ENCODE results near the gene TMX4. TPM values are rescaled to one million over a fixed set of nuclear protein-coding genes. Genes with fewer than 3 reads are reported as not detected.
"Not testable (repeated sequence)": the region's sequence is repeated elsewhere in the genome, so short reads cannot be mapped to it uniquely, and the experiment has no call there.

Gene TMX4
- total RNA-seq, 4 donors from 2014 or later: 14.2 to 26.8 (median 17.6) TPM

DNA sequence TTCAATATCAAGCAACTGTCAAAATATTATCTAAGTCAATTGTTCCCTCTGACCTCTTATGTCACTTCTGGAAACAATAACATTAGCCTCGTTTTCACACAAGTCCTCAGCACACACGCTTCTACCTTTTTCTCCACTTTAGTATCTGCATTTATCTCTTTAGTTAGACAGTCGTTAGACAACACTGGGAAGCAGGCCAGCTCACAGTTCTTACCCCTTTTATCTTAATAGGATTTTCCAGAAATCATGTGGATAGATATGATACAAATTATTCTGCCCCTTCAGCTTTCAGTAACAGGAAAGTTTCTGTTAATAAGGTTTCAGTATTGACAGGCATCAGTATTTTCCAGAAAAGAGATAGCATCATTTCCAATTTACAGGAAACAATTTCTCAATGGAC is 53.4 kb downstream of the TMX4 start:
- intact Hi-C loops (cut with DNase I; ENCODE audit: low total_unique reads): no loop called here
- no peak for TF ChIP-seq POLR2A (IDR thresholded peaks at IDR 0.05)
- TF ChIP-seq, protein P1, sequence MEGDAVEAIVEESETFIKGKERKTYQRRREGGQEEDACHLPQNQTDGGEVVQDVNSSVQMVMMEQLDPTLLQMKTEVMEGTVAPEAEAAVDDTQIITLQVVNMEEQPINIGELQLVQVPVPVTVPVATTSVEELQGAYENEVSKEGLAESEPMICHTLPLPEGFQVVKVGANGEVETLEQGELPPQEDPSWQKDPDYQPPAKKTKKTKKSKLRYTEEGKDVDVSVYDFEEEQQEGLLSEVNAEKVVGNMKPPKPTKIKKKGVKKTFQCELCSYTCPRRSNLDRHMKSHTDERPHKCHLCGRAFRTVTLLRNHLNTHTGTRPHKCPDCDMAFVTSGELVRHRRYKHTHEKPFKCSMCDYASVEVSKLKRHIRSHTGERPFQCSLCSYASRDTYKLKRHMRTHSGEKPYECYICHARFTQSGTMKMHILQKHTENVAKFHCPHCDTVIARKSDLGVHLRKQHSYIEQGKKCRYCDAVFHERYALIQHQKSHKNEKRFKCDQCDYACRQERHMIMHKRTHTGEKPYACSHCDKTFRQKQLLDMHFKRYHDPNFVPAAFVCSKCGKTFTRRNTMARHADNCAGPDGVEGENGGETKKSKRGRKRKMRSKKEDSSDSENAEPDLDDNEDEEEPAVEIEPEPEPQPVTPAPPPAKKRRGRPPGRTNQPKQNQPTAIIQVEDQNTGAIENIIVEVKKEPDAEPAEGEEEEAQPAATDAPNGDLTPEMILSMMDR (IDR thresholded peaks at IDR 0.05): no peak
- no peak overlapping the region for H3K4me3 ChIP-seq (ENCODE audit: low read depth, poor library complexity, severe bottlenecking)
- WGBS, 2 donors: 38 to 40% methylated on average over 3 of the region's 3 CpGs
- DNase-seq (ENCODE audit: low spot score in 2 of 2): no peak

DNA sequence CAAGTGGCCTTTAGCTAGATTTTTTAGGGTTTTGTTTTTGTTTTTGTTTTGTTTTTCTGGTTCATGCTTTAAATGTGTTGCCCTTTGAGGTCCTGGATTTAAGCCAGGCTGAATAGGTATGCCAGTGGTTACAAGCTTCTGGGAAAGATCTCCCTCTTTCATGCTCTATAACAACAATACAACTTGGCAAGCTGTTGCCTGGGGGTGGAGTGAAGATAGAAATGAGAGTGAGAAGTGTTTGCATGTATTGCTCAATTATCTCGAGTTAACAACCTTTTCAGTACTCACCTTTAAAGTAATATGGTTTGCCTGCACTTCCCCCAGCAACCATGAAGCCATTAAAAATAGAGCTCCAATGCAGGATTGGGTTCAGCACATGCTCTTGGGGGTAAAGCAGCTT is 60.1 kb downstream of the TMX4 start:
- no peak for DNase-seq (ENCODE audit: low spot score in 2 of 2)
- intact Hi-C loops (cut with DNase I; ENCODE audit: low total_unique reads): no loop called here
- TF ChIP-seq, protein P1 (IDR thresholded peaks at IDR 0.05): no peak
- H3K4me3 ChIP-seq (ENCODE audit: low read depth, poor library complexity, severe bottlenecking): no peak overlapping the region
- 25 to 33% methylated on average over 1 of the region's 1 CpG for WGBS, 2 donors

DNA sequence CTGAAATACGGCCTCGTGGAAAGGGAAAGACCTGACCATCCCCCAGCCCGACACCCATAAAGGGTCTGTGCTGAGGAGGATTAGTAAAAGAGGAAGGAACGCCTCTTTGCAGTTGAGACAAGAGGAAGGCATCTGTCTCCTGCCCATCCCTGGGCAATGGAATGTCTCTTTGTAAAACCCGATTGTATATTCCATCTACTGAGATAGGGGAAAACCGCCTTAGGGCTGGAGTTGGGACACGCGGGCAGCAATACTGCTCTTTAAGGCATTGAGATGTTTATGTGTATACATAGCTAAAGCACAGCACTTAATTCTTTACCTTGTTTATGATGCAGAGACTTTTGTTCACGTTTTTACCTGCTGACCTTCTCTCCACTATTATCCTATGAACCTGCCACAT is 63.0 kb downstream of the TMX4 start:
- DNase-seq (ENCODE audit: low spot score in 2 of 2); H3K4me3 ChIP-seq (ENCODE audit: low read depth, poor library complexity, severe bottlenecking); intact Hi-C loops (cut with DNase I; ENCODE audit: low total_unique reads): not testable (repeated sequence)
- WGBS, 2 donors: 74 to 76% methylated on average over 9 of the region's 9 CpGs

DNA sequence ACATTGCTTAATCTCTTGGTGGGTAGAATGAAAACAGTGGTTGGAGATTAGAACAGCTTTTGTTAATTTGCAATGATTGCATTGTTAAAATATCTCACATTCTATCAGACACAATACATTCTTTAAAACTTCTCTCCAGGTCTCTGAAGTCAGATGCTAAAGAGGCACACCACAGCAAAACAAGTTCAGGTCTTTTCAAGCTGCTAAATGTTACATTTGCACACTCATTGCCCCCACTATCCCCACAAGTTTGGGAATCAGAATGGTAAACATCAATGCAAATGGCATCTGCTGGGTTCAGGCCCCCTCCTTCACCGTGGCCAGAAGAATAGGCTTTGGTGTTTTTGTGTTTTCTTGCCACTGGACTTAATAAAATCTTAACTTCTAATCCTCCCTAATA is 69.2 kb downstream of the TMX4 start:
- TF ChIP-seq, protein P1 (IDR thresholded peaks at IDR 0.05): no peak
- no peak for TF ChIP-seq POLR2A (IDR thresholded peaks at IDR 0.05)
- DNase-seq (ENCODE audit: low spot score in 2 of 2): no peak

DNA sequence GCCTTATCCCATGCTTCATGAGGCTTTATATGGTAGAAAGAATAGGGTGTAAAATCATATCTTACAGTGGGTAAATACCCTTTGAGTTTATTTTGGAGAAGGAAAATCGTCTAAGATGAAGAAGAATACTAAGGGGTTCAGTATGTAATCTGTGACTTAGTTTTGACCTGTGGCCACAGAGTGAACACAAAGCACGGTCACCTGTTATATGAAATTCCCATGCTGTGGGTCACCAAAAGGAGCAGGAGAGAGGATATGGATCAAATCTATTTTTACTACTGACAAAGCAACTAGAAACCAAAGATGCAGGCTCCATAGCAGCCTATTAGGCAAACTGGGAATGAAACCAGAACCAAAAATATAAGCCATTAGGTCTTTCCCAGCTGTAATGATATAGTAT is 75.7 kb downstream of the TMX4 start:
- no peak for DNase-seq (ENCODE audit: low spot score in 2 of 2)
- no peak overlapping the region for H3K4me3 ChIP-seq (ENCODE audit: low read depth, poor library complexity, severe bottlenecking)
- 31 to 38% methylated on average over 2 of the region's 2 CpGs for WGBS, 2 donors
- intact Hi-C loops (cut with DNase I; ENCODE audit: low total_unique reads): no loop called here
- no peak for TF ChIP-seq POLR2A (IDR thresholded peaks at IDR 0.05)
- TF ChIP-seq, protein P1 (IDR thresholded peaks at IDR 0.05): no peak

More for the DNA sequence above, 69.2 kb downstream of the TMX4 start:
- 70 to 90% methylated on average over 1 of the region's 1 CpG for WGBS, 2 donors
- intact Hi-C loops (cut with DNase I; ENCODE audit: low total_unique reads): no loop called here
- H3K4me3 ChIP-seq (ENCODE audit: low read depth, poor library complexity, severe bottlenecking): no peak overlapping the region

DNA sequence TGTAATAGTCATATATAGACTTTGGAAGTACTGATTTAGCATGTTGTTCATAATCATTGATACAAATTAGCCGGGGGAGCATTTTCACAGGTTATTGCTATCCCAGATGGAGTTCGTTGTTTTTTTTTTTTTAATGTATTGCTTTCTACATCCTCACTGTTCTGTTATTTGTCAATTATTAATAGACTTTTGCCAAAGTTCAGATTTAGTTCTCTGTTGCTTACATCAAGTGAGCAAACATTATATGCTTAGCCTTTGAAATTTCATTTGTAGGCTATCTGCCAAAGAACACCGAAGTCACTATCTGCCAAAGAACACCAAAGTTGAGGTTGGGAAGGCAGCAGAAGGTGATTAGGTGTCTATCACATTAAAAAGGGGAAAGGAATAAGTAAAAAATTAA is 79.2 kb downstream of the TMX4 start, which contains the start of gene HAO1:
TSS of gene HAO1 (minus strand) at position 118 of the 400 bp plus-strand sequence. CDS start at position 82, 36 bp downstream.
- WGBS, 2 donors: 86 to 92% methylated on average over 3 of the region's 3 CpGs
- no peak for DNase-seq (ENCODE audit: low spot score in 2 of 2)
- H3K4me3 ChIP-seq (ENCODE audit: low read depth, poor library complexity, severe bottlenecking): no peak within 1 kb of the TSS
- intact Hi-C loops (cut with DNase I; ENCODE audit: low total_unique reads): no loop called here
- no peak for TF ChIP-seq POLR2A (IDR thresholded peaks at IDR 0.05)
- TF ChIP-seq, protein P1 (IDR thresholded peaks at IDR 0.05): no peak
